ENCODE results near the gene LRRC31.

Gene LRRC31

GRCh38 chr3:169813757-169814517 lies 55.8 kb downstream of the LRRC31 start:
- in situ Hi-C loops (cut with HindIII; ENCODE audit: low sequenced_read_pairs), result no loop called here

- in situ Hi-C loops (cut with HindIII; ENCODE audit: low sequenced_read_pairs), result no loop called here
Observed at GRCh38 chr3:169813278-169813677, 56.5 kb downstream of the LRRC31 start.

GRCh38 chr3:169812332-169813235 lies 57.2 kb downstream of the LRRC31 start, which contains the start of the genes LRRC34 and LRRIQ4:
Gene LRRC34 (minus strand): TSS chr3:169812904. CDS start chr3:169812548, 356 bp downstream.
Gene LRRIQ4 (plus strand): TSS chr3:169812870. CDS start chr3:169821922, 9,052 bp downstream.
- in situ Hi-C loops (cut with HindIII; ENCODE audit: low sequenced_read_pairs), result no loop called here

DNA sequence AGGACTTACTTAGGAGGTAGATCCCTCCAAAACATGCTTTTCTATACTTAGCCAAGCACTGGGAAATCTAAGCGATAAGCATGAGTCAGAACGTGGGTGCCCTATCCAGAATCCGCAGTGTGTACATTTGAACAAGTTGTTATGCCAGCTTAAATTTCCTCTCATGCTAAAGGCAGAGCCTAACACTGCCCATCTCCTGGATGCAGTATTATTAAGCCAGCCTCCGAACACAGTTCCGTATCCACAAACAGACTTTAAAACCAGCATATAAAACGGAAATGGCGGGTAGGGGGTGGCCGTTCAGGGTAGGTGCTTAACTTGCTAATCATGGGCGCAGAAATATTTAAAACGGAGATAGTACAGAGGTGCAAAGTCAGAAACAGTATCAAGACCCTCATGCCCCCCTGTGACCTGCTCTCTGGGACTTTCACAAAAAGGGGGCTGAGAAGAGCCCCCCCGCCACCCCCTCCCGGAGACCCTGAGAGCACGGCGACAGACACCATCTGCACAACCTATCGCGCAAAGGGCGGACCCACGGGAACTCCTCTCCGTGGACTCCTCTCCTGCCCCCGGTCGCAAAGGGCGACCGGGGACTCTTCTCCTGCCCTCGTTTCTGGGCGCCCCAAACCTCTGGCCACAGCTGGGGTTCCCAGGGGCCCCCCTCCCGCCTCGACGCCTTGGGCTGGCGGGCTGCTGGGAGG lies 58.0 kb downstream of the LRRC31 start:
- in situ Hi-C loops (cut with HindIII; ENCODE audit: low sequenced_read_pairs), result no loop called here

- in situ Hi-C loops (cut with HindIII; ENCODE audit: low sequenced_read_pairs), result no loop called here
Observed at GRCh38 chr3:169809230-169809795, 60.4 kb downstream of the LRRC31 start.

- in situ Hi-C loops (cut with HindIII; ENCODE audit: low sequenced_read_pairs), result no loop called here
Observed at GRCh38 chr3:169804681-169805080, 65.1 kb downstream of the LRRC31 start.

DNA sequence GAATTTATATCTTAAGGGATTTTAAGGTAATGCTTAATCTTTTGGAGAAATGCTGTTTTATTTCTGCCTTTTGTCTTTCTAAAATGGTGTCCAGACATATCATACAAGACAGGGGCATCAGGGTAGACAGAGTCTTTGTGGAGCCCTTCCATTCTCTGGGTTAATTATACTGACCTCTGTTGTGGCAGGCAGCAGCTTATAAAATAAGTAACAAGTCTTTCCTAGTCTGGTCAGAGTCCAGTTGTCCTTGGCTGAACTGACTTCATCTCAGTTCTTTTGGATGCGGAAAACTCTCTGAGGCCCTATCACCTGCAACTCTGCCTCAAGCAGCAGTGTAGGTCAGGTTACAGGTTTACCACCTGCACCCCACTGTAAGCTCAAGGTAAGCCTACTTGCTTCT lies 77.4 kb downstream of the LRRC31 start:
- in situ Hi-C loops (cut with HindIII; ENCODE audit: low sequenced_read_pairs), result no loop called here

DNA sequence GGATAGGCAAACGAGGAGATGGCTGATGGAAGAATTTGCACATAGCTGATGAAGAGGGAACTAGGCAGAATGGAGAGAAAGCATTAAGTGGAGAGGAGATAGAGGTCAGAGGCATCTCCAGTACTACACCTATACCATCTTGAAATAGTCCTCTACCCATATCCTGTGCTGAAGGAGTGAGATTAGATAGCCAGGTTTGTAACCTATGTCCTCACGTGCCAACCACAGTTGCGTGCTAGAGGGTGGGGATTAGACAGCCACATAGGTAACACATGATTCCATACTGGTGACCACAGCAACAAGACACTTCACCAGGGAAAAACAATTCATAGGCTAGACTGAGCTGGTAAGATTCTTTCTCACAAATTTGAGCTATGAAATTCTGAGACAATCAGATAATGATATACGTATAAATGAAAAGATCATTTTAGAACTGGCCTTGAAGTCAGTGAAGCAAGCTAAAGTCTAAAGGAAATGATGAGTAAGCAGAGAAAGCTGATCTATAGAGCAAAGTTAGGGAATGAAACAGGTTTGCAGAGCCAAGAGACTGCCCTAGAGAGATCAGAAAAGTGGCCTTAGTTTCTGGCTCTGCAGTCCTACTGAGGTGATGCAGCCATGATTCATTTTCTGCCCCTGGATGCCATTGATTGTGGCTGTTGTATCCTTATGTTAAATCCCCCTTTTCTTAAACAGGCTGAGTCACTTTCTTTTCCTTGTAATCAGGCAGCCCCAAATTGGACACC lies 78.9 kb downstream of the LRRC31 start:
- in situ Hi-C loops (cut with HindIII; ENCODE audit: low sequenced_read_pairs), result no loop called here

- in situ Hi-C loops (cut with HindIII; ENCODE audit: low sequenced_read_pairs), result no loop called here
Observed at GRCh38 chr3:169790219-169790618, 79.5 kb downstream of the LRRC31 start.
